HAP-1 (cell line): ENCODE results near the gene ARHGEF4.

Source experiments
- DNase-seq, 2 experiments: peaks; one replicate each; pipeline ENCODE4 v3.0.0-alpha.2; 2016 to 2020; ENCODE audit warnings: low spot score in 2 of 2
- H3K27me3 ChIP-seq: fragments of 250-450 bp; sonication (Bioruptor Pico); 2 replicates; pipeline ENCODE4 v1.5.1; 2020; ENCODE audit warnings: low read depth, mild to moderate bottlenecking, moderate library complexity
- H3K36me3 ChIP-seq: fragments of 250-450 bp; sonication (Bioruptor Pico); replicated peaks from 2 replicates; pipeline ENCODE4 v1.5.1; 2020; ENCODE audit warnings: mild to moderate bottlenecking
- H3K4me1 ChIP-seq: fragments of 250-450 bp; sonication (Bioruptor Pico); 2 replicates; pipeline ENCODE4 v1.5.1; 2020; ENCODE audit warnings: mild to moderate bottlenecking
- H3K4me3 ChIP-seq: fragments of 250-450 bp; sonication (Bioruptor Pico); 2 replicates; pipeline ENCODE4 v1.5.1; 2020; ENCODE audit warnings: mild to moderate bottlenecking, moderate library complexity
- H3K9me3 ChIP-seq: fragments of 250-450 bp; sonication (Bioruptor Pico); 2 replicates; pipeline ENCODE4 v1.5.1; 2020; ENCODE audit warnings: mild to moderate bottlenecking, moderate library complexity
- in situ Hi-C: fragments of 300-500 bp; cut with MboI; formaldehyde crosslinking; loops from 3 replicates; pipeline ENCODE4 v1.14.3; 2020; ENCODE audit warnings: low sequenced_read_pairs, inconsistent platforms, mixed read lengths

The ARHGEF4 gene

DNA sequence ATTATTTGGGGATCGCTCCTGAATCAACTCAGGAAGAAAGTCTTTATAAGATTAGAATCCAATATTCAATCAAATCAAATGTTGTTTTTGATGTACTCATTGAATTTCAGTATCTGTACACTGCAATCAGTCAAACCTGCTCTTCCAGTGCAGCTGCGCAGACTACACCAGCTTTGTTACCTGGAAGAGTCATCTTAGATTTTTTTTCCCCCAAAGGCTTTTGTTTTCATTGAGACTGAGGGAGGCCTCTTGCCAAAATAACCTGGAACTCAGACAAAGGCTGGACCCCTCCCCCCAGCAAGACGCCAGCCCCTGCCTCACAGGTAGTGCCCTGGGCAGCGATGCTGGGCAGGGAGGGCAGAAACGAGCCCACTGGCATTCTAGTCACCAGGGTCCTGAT is 74.8 kb downstream of the ARHGEF4 start:
- no peaks in the 10 kb centered on the region for H3K27me3 ChIP-seq
- no peaks in the 10 kb centered on the region for H3K9me3 ChIP-seq
- no peak for DNase-seq
- in situ Hi-C loops: loop anchor here (5.0 kb wide), 1 partner anchor 119 kb away; no protein-coding TSS in a partner anchor
- no peak overlapping the region for H3K4me3 ChIP-seq
- H3K36me3 ChIP-seq: no peaks in the 10 kb centered on the region
- no peaks in the 10 kb centered on the region for H3K4me1 ChIP-seq

DNA sequence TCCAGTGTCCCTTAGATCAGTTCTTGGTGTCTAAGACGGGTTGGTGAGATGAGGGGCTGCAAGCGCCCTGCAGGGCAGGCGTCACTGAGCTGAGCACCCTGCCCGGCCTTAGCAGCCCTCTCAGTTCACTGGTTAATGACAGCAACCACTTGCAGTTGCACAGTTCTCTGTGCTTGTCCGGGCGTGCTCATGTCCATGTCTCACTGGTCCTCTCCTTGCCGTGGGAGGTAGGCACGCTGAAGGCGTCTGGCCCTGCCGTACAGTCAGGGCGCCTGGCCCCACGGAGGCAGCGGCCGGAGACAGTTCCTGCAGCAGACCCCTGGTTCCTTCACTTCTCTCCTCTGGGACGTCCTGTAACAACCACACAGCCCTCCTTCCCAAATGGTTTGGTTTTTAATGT is 75.3 kb downstream of the ARHGEF4 start:
- no peak overlapping the region for H3K4me3 ChIP-seq
- H3K4me1 ChIP-seq: no peaks in the 10 kb centered on the region
- no peaks in the 10 kb centered on the region for H3K27me3 ChIP-seq
- no peaks in the 10 kb centered on the region for H3K9me3 ChIP-seq
- in situ Hi-C loops: loop anchor here (5.0 kb wide), 1 partner anchor 120 kb away; no protein-coding TSS in a partner anchor
- H3K36me3 ChIP-seq: no peaks in the 10 kb centered on the region
- DNase-seq: no peak

DNA sequence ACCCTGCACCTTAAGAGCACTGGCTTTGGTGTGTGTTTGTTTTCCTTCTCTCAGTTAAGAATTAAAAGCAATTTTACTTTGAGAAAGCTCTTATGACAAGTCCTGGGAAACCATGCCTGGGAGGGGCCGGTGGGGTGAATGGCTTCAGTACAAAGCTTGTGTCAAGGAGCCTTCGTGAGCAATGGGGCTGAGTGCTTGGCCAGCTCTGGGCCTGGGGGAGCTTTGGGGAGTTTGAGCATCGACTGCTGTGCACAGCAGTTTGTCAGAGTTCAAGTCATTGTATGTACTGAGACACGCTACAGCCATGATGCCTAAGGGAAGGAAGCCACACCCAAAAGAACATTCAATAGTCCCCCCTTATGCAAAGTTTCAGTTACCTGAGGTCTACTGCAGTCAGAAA is 75.8 kb downstream of the ARHGEF4 start:
- no peaks in the 10 kb centered on the region for H3K36me3 ChIP-seq
- no peaks in the 10 kb centered on the region for H3K9me3 ChIP-seq
- no peak for DNase-seq
- H3K4me3 ChIP-seq: no peak overlapping the region
- in situ Hi-C loops: loop anchor here (5.0 kb wide), 1 partner anchor 120 kb away; no protein-coding TSS in a partner anchor
- no peaks in the 10 kb centered on the region for H3K27me3 ChIP-seq
- H3K4me1 ChIP-seq: no peaks in the 10 kb centered on the region

DNA sequence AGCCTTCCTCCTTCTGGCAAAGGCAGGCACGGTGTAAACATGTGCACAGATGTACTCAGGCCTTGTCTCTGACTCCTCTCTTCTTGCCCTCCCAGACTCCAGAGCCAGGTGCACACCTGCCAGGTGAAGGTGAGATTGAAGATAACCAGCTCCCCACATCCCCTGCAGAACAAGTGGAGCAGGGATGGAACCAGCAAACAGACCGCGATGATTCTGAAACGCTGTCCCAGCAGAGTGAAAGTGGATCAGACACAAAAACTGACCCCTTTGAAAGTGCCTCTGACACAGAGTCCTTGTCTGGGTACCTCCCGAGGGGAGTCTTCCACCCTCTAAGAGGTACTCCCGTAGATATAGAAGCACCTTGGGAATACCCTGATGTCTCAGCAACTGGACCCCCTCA is 77.2 kb downstream of the ARHGEF4 start:
- Histone ChIP-seq H3K4me3 (no peak overlapping the region), H3K36me3 (no peaks in the 10 kb centered on the region), H3K9me3 (no peaks in the 10 kb centered on the region), H3K27me3 (no peaks in the 10 kb centered on the region), H3K4me1 (no peaks in the 10 kb centered on the region)
- no peak for DNase-seq
- in situ Hi-C loops: loop anchor here (5.0 kb wide), 1 partner anchor 122 kb away; no protein-coding TSS in a partner anchor

DNA sequence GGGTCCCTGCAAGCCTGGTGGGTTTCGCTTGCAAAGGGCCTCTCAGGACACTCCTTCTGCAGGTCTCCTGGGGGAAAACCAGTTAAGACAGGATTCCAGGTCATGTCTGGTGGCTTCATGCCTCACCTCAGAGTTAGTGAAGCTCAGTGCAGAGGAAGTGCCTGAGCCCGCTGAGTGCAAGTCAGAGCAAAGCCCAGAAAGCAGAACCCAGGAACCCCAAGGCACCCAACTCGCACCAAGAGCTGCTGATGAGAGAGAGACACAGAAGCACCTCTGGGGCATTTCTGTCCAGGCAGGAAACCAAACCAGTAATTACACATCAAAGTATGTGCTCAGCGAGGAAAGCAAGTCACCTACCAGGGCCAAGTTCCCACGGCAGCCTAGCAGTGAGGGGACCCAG is 78.4 kb downstream of the ARHGEF4 start:
- Histone ChIP-seq H3K27me3 (no peaks in the 10 kb centered on the region), H3K9me3 (no peaks in the 10 kb centered on the region), H3K4me3 (no peak overlapping the region), H3K4me1 (no peaks in the 10 kb centered on the region), H3K36me3 (no peaks in the 10 kb centered on the region)
- no peak for DNase-seq
- in situ Hi-C loops: no loop called here

DNA sequence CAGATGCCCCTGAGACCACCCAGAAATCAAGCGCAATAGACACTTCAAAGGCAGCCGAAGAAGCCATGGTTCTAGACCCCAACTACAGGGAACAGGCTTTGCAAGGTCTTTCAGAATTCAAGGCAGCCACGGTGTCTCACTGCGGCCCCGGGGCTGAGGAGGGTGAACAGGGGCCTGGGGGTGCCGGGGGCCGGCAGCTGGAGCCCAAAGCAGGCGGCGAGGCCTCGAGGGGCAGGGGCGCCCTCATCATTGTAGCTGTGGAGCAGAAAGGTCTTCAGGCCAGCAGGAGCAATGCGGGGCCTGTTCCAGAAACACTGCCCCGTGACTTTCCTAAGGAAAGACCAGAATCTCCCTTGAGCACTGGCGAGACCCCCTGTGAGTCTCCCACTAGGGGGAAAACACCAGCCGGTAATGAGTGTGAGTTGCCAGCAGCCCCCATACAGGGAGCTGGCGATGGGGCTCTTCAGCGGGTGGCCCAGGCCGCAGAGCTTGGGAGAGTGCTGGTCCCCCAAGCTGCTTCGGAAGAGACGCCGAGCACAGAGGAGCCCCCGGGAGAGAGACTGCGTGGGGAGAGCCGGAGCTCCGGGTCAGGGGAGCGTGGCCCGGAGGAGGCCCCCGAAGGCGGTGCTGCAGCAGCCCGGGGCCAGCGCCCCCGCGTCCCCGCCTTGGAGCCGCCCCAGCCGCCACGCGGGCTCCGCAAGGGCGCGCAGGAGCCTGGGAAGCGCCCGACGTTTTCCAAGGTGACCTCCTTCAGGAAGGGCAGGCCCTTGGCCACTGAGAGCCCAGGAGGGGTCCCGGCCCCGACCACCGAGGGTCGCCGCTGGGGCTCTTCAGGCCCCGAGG is 79.1 kb downstream of the ARHGEF4 start:
- H3K4me3 ChIP-seq: no peak overlapping the region
- in situ Hi-C loops: no loop called here
- no peaks in the 10 kb centered on the region for H3K27me3 ChIP-seq
- no peak for DNase-seq
- no peaks in the 10 kb centered on the region for H3K9me3 ChIP-seq
- H3K4me1 ChIP-seq: no peaks in the 10 kb centered on the region
- no peaks in the 10 kb centered on the region for H3K36me3 ChIP-seq

DNA sequence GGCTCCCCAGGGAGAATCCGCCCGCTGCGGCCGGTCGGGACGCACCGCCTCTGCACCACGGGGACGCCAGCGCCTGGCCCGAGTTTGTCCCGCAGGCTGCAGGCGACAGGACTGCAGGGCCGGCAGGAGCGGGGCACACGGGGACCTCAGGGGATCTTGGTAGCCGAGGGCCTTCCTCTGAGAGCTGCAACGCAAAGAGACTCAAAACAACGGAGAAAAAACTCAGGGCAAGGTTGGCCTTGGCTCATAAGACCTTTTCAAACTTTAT is 79.7 kb downstream of the ARHGEF4 start:
- no peak for DNase-seq
- no peaks in the 10 kb centered on the region for H3K9me3 ChIP-seq
- no peaks in the 10 kb centered on the region for H3K4me1 ChIP-seq
- H3K36me3 ChIP-seq: no peaks in the 10 kb centered on the region
- H3K27me3 ChIP-seq: no peaks in the 10 kb centered on the region
- H3K4me3 ChIP-seq: no peak overlapping the region
- in situ Hi-C loops: no loop called here

DNA sequence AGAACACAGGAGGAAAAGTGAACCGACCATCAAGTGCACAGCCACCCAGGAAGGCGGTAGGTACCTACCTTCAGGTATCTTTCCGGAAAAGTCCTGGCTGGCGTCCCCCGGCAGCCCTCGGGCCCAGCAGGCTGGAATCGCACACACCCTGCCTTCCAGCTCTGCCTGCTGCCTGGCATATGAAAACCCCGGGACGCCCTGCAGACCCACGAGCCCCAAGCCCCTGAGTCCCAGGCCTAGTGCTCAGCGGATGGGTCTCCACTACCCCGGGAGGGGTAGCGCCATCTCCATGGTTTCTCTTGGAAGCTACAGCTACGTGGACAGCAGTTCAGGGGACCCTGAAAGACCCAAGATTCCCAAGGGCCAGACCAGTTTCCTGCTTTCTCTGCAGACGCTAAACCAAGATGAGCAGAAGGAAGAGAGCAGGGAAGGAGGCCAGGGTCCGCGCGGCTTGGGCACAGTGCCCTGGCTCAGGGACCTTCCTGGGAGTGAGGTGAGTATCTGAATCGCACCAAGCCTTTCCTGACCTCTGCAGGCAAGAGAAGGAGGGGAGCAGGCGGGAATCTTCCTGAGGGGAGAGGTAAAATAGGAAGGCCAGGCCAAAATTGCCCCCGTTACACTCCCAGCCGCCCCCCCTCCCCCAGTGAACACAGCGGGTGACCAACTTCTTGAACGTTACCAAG is 80.4 kb downstream of the ARHGEF4 start:
- no peak overlapping the region for H3K4me3 ChIP-seq
- in situ Hi-C loops: no loop called here

DNA sequence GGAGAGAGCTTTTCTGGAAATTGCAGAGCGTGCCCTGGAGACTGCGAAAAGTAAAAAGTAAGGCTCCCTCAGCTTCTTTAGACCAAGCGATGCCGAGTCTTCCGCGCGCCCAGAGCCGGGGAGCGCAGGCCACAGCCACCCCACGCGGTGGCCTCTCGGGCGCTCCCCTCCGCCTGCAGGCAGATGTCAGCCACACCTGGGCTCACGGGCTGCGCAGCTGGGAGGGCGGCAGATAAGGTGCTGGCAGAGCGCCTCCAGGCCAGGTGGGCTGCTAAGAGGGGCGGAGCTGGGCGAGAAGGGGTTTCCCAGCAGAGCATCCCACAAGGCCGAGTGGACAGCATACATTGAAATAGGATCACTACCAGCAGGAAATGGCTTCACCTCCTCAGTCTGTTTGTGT is 81.7 kb downstream of the ARHGEF4 start:
- in situ Hi-C loops: no loop called here
- Histone ChIP-seq H3K4me1 (no peaks in the 10 kb centered on the region), H3K36me3 (no peaks in the 10 kb centered on the region), H3K9me3 (no peaks in the 10 kb centered on the region), H3K4me3 (no peak overlapping the region), H3K27me3 (no peaks in the 10 kb centered on the region)
- DNase-seq: no peak

More for the DNA sequence above, 80.4 kb downstream of the ARHGEF4 start:
- Histone ChIP-seq H3K9me3 (no peaks in the 10 kb centered on the region), H3K27me3 (no peaks in the 10 kb centered on the region), H3K4me1 (no peaks in the 10 kb centered on the region), H3K36me3 (no peaks in the 10 kb centered on the region)
- DNase-seq: no peak

DNA sequence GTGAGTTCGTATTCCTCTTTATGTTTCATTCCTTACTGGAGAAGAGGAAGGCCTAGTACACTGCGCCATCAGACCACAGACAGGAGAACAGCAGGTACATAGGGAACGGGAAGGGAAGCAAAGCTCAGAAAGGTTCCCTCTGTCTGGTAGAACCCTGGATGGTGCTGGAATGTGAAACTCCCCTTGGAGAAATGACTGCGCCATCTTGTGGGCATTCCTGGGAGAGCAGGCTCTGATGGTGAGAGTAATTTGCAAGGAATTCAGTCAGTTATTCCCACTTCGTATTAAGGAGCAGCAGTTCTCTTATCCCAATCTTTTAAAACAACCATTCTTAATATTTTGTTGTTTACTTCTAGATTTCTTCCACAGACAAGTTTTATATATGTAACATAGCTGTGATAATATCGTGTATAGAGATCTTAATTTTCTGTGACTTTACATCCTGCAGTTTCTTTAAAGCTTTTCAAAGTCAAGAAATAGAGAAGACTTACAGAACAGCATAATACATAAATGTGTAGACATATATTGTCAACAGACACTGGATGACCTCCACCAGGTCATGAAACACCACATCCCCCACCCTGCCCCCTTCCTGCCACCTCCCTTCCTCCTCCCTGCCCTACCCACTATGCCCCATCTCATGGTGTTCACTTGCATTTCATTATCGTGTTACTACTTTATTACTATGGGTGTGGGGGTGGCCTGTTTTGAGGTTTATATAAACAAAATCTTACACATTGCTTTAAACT is 83.9 kb downstream of the ARHGEF4 start:
- no peaks in the 10 kb centered on the region for H3K9me3 ChIP-seq
- peak; percentile 56 to 88 for DNase-seq
- in situ Hi-C loops: no loop called here
- no peak overlapping the region for H3K4me3 ChIP-seq
- H3K27me3 ChIP-seq: no peaks in the 10 kb centered on the region
- no peaks in the 10 kb centered on the region for H3K4me1 ChIP-seq
- H3K36me3 ChIP-seq: no peaks in the 10 kb centered on the region

DNA sequence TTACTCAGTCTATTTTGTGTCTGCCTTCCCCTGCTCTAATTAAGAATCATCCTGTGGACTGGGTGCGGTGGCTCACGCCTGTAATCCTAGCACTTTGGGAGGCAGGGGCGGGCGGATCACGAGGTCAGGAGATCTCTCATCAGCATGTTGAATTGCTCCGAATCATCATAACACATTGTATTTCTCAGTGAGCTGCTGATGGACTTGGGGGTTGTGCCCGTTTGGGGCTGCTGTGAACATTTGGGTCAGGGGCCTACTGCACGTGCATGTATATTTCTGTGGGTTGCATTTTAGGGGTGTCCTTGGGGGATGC is 84.4 kb downstream of the ARHGEF4 start:
- H3K9me3 ChIP-seq: no peaks in the 10 kb centered on the region
- in situ Hi-C loops: no loop called here
- no peaks in the 10 kb centered on the region for H3K27me3 ChIP-seq
- H3K36me3 ChIP-seq: no peaks in the 10 kb centered on the region
- H3K4me3 ChIP-seq: no peak overlapping the region
- DNase-seq: no peak
- H3K4me1 ChIP-seq: no peaks in the 10 kb centered on the region

DNA sequence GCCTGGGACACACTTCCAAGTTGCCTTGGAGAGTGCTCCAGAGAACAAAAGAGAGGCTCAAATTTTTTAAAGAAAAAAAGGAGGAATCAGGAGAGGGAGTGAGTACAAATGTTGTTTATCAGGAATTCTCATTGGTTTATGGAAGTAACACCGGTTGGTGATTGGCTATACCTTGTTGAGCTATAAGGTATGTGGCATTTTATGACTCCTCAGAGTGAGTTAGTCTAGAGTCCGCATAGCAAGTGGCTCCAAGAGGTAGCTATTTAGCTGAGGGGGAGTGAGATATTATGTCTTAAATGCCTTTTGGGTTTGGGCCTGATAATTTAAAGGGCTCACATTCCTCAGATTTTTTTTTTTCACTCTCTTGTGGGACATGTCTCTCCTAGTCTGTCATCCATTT is 85.7 kb downstream of the ARHGEF4 start:
- H3K4me1 ChIP-seq: no peaks in the 10 kb centered on the region
- H3K4me3 ChIP-seq: no peak overlapping the region
- in situ Hi-C loops: no loop called here
- H3K36me3 ChIP-seq: no peaks in the 10 kb centered on the region
- H3K27me3 ChIP-seq: no peaks in the 10 kb centered on the region
- H3K9me3 ChIP-seq: no peaks in the 10 kb centered on the region
- no peak for DNase-seq

DNA sequence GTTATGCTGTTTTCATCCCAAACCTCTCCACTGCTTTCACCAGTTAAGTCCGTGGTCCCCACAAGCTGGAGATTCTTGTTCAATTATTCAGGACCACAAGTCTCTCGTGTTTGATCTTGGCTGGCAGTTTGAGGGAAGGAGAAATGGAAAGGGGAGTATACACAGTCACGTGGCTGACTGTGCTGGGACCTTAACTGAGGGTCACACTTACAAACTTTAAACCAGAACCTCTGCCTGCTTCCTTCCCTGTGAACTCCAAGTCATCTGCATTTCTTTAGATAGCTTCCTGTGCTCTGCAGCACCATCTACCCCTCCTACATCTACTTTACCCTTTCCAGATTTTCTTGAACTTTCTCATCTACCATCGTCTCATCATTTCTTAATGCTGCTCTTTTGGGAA is 91.7 kb downstream of the ARHGEF4 start:
- no peaks in the 10 kb centered on the region for H3K9me3 ChIP-seq
- in situ Hi-C loops: no loop called here
- H3K36me3 ChIP-seq: no peaks in the 10 kb centered on the region
- H3K27me3 ChIP-seq: no peaks in the 10 kb centered on the region
- DNase-seq: no peak
- no peak overlapping the region for H3K4me3 ChIP-seq
- no peaks in the 10 kb centered on the region for H3K4me1 ChIP-seq
